GM21529 (cell line): Measurements from ENCODE around the gene ACSS3.
"Not testable (repeated sequence)": the region's sequence is repeated elsewhere in the genome, so short reads cannot be mapped to it uniquely, and the experiment has no call there.

ENCODE experiments used
- ATAC-seq: cut with Tn5 transposase; IDR thresholded peaks from one replicate; pipeline ENCODE4 v1.9.1; 2021; ENCODE audit not compliant: unreplicated experiment

Gene ACSS3, protein sequence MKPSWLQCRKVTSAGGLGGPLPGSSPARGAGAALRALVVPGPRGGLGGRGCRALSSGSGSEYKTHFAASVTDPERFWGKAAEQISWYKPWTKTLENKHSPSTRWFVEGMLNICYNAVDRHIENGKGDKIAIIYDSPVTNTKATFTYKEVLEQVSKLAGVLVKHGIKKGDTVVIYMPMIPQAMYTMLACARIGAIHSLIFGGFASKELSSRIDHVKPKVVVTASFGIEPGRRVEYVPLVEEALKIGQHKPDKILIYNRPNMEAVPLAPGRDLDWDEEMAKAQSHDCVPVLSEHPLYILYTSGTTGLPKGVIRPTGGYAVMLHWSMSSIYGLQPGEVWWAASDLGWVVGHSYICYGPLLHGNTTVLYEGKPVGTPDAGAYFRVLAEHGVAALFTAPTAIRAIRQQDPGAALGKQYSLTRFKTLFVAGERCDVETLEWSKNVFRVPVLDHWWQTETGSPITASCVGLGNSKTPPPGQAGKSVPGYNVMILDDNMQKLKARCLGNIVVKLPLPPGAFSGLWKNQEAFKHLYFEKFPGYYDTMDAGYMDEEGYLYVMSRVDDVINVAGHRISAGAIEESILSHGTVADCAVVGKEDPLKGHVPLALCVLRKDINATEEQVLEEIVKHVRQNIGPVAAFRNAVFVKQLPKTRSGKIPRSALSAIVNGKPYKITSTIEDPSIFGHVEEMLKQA

DNA sequence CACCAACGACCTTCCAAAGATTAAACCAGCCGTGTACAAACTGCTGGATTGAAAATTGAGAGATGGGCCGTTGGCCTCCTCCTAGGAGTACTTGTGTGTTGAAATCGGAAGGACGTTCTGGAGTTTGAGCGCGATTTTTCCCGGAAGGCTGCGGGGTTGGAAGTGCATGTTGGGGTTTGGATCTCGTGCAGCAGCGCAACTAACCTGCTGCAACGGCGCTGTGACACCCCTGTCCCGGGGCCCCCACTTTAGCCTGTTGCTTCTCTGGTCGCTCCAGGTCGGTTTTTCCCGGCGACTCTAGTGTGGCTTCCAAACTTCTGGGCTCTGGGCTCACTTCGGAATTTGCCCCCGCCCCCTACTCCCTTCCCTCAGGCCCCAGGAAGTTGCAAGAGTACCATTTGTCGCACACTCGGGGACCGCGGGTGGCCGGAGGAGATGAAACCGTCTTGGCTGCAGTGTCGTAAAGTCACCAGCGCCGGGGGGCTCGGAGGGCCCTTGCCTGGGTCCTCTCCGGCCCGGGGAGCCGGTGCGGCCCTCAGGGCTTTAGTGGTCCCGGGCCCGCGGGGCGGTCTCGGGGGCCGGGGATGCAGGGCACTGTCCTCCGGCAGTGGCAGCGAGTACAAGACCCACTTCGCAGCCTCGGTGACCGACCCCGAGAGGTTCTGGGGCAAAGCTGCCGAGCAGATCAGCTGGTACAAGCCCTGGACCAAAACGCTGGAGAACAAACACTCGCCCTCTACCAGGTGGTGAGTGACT lies at the start of gene ACSS3:
TSS of gene ACSS3 (plus strand) at position 394 of the 756 bp plus-strand sequence. CDS start at position 436, 42 bp downstream.
- ATAC-seq: no peak

DNA sequence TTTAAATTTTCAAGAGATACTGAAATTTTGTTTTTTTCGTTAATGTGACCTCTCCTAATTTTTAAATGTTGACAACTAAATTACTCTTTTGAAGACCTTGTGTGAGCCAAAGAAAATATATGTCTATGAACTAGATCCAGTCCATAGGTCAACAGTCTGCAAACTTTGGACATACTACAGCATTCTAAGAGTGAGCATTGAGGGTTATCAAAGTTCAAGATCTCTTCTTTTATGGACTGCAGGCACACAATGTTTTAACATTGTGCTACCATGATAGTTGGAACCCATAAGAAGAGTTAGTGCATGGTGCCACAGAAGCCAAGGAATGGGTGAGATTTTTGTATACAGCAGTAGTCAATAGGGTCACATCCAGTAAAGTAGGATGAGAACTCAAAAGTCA lies 43.0 kb upstream of the ACSS3 start:
- no peak for ATAC-seq

DNA sequence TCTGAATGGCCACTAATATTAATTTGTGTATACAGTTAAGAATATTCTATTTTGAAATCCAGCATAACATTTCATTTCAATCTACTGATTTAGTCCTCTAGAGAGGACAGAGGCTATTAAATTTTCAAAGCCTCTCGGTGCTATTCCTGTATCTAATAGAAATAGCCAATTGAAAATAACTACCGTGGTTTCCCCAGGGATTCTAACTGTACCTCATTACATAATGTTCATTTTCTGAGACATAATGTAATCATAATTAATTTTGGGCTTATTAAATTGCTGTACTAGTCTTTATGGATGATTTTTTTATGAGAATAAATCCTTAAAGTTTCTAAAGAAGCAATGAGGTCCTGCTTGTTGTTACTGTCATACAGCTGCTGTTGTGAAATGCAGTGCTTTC lies 38.6 kb upstream of the ACSS3 start:
- ATAC-seq: no peak

DNA sequence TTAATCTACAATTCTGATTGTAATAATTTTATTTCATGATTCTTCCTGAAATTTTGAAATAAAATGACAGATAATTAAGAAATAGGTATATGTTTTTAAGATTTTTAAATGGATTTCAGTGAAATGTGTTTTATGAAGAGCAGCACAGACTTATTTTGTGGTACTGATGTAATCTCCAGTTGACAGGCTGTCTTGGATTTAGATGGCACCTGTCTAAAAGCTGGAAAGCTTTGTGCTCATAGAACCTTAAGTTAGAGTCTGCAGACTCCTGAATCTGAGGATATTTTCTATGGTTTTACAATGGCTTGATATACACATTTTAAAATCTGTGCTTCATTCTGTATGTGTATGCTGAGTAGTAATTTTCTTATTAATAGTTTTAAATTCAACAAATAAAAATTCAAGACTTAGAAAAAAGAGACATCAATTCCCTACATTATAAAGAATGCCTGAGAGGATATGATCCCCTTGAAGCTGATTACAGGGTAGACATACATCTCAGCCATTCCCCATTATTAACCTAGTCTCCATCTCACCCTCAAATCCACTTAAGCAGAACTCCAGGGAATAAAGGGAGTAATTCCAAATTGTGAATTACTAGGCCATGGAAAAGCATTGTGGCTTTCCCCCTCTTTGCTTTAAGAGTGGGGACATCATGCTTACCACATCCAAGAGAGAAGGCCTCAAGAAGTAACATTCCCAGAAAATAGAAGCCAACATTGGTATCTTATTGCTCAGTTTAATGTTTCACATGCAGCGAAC lies 33.7 kb upstream of the ACSS3 start:
- ATAC-seq: no peak

DNA sequence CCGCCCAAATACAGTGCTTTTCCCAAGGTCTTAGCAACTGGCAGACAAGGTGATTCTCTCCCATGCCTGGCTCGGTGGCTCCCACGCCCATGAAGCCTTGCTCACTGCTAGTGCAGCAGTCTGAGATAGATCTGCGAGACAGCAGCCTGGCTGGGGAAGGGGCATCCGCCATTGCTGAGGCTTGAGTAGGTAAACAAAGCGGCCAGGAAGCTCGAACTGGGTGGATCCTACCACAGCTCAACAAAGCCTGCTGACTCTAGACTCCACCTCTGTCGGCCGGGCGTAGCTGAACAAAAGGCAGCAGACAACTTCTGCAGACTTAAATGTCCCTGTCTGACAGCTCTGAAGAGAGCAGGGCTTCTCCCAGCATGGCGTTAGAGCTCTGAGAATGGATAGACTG lies 12.9 kb upstream of the ACSS3 start:
- ATAC-seq: not testable (repeated sequence)

DNA sequence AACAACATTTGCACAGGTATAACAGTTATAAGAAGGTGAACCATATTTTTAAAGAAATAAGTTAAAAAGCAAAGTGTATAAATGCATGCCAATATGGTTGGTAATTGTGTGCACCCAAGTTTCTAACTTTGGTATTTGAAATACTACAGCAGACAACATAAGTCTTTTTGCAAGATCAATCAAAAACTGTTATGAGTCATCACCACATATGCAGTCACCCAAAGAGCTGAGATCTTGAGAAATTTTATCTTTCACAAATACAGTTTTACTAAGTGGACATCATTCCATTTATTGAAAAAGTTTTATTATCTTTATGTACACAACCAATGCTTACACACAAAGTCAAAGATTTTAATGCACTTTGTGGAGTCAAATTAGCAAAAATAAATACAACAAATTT lies 7.0 kb upstream of the ACSS3 start:
- no peak for ATAC-seq

DNA sequence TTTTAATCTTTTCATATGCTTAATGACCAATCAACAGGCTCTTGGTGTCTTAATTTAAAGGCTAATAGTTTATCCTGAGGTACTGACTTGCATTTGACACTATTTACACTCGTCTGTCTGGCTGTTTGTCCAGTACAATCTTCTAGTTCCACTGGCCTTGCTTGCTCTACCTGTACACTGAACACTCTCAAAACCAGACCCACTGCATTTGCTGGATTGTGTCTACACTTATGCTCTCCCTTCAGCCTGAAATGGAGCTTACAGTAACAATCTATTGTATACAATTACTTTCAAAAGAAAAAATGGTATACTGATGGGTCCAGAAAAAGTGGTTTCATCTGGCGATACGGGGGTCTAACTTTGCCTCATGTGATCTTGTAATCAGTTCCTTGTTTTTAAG lies 2.3 kb upstream of the ACSS3 start:
- no peak for ATAC-seq

DNA sequence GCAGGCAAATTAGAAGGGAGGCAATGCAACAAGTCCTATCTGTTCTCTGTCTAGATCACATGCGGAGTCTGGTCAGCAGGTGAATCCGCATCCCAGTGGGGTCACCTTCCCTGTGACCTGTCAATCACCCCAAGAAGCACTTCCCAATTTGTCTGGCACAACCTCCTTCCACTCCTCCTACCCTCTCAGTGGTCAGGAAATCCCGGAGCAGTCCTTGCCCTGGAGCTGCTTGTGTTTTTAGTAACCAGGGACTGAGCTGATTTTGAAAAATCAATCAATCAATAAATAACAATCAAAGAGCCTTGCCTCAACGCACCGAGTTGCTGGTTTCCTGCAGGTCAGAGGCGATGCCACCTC lies 572 bp upstream of the ACSS3 start:
- ATAC-seq: no peak

DNA sequence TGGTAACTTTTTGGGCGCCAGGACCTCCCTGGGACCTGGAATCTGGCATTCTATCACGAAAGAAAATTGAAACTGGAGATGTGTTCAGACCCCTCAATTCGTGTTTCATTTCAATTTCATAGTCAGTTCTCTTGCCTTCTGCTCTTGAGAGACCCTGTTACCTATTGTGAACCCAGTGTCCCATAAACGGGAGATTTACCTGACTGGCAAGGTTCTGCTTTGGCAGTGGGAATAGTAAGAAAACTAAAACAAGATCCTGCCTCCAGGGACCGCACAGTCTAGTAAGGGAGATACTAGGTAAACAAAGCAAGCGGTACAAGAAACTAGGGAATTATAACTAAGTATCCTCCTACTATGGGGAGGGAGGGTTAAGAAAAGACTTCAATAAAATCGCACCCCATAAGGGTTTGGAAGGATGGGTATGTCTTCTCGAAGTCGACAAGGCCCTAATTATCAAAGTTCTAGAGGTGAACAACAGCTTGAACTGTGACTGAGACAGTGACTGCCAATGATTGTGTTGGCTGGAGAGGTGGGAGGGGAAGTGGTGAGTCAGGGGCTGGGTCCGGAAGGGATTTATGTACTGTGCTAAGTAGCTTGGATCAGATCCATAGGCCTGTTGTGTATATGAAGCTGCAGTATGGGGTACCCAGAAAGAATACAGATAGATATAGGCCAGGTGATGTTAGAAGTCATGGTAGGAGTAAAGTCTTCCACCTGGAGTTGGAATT lies 754 bp downstream of the ACSS3 start:
- ATAC-seq: no peak

DNA sequence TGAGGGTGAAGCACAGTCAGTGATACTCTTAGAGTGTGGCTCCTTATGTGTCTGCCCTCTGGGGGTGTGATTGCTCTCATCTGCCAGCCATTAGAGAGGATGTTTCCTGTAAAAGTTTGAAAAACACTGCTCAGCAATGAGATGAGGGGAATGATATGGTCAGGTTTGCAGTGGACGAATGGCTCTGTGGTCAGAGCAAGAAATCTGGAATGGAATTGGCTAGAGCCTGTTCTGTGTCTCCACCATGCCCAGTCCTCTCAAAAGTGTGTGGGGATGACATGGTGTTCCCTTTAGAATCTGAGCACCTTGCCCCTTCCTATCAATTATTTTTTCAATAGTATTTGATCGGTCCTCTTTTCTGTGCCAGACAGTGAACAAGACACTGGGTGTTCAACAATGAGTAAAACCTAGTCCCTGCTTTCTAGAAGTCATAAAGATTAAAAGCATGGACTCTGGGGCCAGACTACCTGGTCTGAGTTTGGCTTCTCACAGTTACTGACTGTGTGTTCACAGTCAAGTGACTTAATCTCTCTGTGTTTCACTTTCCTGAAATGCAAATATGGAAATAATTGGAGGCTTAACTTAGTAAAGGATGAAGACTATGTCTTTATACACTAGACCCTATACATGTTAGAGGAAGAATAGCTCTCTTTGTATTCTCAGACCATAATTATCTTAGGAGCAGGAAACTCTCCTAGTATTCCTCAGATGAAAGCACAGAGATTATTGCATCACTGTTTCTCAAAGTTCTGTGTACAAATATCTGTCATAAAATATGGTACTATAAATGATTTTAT lies 1.6 kb downstream of the ACSS3 start:
- no peak for ATAC-seq

DNA sequence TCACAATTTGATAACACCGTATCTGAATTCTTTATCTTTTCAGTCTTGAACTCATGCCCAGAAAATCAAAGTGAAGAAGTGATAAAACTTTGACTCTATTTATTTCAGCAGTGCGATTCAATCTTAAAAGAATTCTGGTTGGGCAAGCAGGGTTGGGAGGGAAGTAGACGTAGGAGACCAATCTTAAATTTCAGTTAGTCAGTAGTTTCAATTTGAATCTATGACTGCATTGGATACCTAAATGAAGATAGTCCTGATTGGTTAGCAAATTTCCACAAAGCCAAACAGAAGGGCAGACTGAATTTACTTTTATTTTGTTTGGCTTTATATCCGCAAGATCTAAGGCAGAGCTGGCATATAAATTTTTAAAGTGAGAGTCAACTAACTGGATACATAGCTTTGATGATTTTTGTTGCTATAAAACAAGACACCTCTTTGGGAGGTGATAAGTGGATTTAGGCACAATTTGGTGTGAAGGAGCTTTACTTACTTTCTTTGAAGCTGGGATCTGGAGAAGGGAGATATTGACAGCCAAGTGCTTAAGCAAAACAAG lies 2.6 kb downstream of the ACSS3 start:
- ATAC-seq: no peak

DNA sequence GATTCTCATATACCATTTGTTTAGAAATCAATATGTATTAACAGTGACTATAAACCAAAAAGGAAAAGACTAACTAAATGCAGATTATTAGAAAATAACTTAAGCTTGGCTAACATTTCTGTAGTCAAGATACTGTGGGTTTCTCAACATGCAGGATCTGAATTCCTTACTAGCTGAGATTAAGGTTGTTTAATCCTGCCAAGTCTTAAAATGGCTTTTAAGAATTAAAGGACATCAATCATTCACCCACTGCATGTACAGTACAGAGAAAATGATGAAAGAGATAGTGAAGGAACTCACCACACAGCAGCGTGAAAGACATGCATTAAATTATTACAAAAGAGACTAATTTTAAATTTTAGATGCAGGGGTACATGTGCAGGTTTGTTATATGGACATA lies 3.8 kb downstream of the ACSS3 start:
- no peak for ATAC-seq

DNA sequence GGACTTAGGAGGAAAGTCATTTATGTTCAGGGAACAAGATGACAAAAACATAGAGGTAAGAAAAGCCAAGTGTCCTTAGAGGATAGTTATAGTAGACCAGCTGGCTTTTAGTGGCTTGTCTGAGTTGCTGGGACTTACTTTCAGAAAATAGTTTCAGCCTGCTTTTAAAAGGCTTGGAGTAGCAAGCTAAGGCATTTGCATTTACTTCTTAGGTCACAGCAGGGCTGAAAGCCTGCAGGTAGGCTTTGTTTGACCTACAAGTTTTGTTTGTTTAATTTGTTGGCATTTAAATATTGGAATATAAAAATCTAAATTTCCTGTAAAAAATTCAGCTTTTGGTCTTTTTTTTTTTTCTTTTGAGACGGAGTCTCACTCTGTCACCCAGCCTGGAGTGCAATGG lies 5.1 kb downstream of the ACSS3 start:
- no peak for ATAC-seq

DNA sequence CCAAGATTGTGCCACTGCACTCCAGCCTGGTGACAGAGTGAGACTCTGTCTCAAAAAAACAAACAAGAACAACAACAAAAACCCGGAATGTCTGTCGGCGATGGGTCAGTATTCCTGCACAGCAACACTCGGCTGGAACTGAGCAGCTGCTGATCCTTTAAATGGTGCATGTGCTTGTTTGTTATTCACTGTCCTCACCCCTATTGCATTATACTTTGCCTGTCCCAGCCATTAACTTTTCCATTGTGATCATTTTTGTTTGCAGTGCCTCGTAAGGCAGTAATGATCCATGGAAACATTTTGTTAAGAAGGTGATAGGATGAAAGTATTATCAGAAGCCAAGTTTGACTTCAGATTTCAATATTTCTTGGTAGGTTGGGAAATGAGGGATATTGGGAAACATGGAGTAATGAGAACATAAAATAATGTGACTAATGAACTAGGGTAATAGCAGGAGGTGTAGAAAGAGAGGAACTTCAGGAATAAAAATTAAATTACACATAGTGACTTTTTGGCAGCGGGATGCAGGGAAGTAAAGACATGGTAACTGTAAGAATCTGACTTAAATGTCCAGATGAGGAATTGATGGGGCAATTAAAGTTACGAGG lies 6.1 kb downstream of the ACSS3 start:
- no peak for ATAC-seq

DNA sequence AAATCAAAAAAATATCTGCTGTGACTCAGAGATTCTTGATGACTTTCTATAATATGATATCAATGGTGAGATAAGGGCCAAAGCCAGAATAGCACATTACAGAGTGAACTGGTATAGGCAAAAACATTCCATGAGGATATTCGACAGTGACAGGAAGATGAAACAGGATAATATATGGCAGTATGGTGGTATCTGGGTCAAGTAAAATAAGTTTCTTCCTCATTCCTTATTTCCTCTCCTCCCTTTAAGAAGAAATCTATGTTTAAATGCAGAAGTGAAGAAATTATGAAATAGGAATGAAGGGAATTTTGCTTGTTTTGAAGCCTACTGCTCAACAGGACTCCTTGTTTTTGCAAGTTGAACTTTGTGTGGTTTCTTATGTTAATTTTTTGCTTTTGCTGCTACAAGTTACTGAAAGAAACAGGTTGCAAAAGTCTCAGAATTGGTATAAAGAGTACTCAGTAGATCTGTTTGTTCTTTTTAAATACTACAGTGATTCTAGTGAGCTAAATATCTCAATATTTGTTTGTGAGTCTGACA lies 7.0 kb downstream of the ACSS3 start:
- ATAC-seq: no peak

DNA sequence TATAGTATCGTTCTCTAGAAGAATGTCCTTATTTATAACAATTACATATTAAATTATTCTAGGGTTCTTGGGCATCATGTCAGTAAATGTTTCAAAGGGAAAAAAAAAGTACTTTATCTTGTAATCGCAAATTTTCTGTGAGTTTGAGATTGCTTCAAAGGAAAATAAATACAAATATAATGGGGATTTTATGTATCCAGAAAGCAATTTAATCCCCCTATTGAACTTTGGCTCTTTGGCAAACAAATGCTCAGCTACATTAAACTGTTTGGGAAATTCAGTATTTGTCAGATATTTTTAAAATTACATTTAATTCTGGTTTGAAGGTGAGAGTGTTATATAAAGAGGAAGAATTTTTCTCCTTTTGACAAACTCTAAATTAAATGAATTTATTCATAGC lies 8.0 kb downstream of the ACSS3 start:
- no peak for ATAC-seq

DNA sequence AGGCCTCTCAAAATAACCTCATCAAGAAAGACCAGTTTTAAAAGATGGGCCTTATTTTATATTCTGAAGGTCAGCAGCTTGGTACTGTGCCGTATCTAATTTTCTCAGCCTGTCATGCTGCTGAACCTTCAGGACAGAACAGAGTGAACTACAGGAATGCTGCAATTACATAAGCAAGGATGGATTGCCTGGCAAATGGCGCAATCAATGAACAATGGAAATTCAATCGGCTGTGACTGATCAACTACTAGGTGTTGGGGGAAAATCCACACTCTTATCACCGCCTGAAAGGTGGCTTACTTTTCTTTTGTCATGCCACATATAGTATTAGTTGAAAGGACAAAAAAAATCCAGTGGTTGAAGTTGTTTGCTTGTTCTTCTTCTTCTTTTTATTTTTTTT lies 8.5 kb downstream of the ACSS3 start:
- no peak for ATAC-seq

DNA sequence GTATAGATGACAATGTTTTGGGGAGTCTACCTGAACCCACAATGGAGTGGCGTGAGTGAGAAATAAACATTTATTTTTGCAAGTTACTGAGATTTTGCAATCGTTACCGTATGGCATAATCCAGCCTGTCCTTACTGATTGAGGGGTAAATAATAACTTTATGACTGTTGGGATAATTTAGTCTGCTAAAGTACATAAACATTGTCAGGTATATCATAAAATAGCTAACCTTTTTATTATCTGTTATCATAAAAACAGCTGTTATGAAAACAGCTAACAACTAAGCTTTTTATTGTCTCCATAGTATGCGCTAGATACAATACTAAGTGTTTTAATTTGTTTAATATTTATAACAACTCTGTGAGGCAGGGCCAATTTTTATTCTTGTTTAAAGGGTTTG lies 10.3 kb downstream of the ACSS3 start:
- ATAC-seq: no peak

DNA sequence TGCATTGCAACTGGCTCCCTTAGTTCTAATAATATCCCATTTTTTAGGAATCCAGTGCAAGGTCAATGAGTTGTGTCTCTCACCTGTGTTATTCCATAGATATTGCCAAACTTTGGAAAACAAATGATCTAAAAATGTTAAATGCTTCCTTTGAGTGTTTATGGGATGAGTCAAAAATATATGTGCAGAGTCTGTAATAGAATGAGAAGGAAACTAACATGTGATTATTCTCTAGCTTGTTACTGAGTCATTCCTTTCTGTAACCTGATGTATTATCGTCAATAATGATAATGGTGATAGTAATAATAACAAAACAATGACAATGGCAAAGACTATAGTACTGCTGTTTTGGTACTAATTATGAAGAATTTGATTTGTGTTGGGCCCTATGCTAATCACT lies 11.5 kb downstream of the ACSS3 start:
- ATAC-seq: no peak
